NCI-H2196 (cell line): ENCODE results near the gene ANG.
"Not testable (repeated sequence)": the region's sequence is repeated elsewhere in the genome, so short reads cannot be mapped to it uniquely, and the experiment has no call there.

ENCODE experiments used
- DNase-seq: peaks from one replicate; lab custom pipeline; 2025; ENCODE audit not compliant: unreplicated experiment; lab: John Stamatoyannopoulos, UW

ANG gene

GRCh38 chr14:20697273-20698017, 8.9 kb downstream of the ANG start:
- DNase-seq = peak; percentile 50

- no peak for DNase-seq
Observed at GRCh38 chr14:20698018-20698329, 9.4 kb downstream of the ANG start.

GRCh38 chr14:20698934-20699333, 10.4 kb downstream of the ANG start:
- no peak for DNase-seq

GRCh38 chr14:20699931-20700330, 11.4 kb downstream of the ANG start:
- DNase-seq = no peak

GRCh38 chr14:20700965-20701364, 12.4 kb downstream of the ANG start:
- not testable (repeated sequence) for DNase-seq

GRCh38 chr14:20706657-20707355, 18.2 kb downstream of the ANG start:
- DNase-seq = no peak

GRCh38 chr14:20707622-20708021, 19.1 kb downstream of the ANG start:
- no peak for DNase-seq

- DNase-seq = no peak
Observed at GRCh38 chr14:20711261-20711660, 22.7 kb downstream of the ANG start.

GRCh38 chr14:20711685-20712084, 23.1 kb downstream of the ANG start:
- DNase-seq = no peak

GRCh38 chr14:20712904-20713303, 24.3 kb downstream of the ANG start:
- no peak for DNase-seq

- DNase-seq = no peak
Observed at GRCh38 chr14:20714593-20715250, 26.2 kb downstream of the ANG start.

- DNase-seq = no peak
Observed at GRCh38 chr14:20719777-20720176, 31.2 kb downstream of the ANG start.

GRCh38 chr14:20720741-20721140, 32.2 kb downstream of the ANG start:
- DNase-seq = no peak

- no peak for DNase-seq
Observed at GRCh38 chr14:20722016-20722415, 33.5 kb downstream of the ANG start.

- DNase-seq = no peak
Observed at GRCh38 chr14:20723488-20723887, 34.9 kb downstream of the ANG start.

- DNase-seq = not testable (repeated sequence)
Observed at GRCh38 chr14:20726121-20726520, 37.6 kb downstream of the ANG start.

GRCh38 chr14:20726531-20726930, 38.0 kb downstream of the ANG start:
- no peak for DNase-seq

GRCh38 chr14:20730891-20731290, 42.3 kb downstream of the ANG start:
- DNase-seq = no peak

GRCh38 chr14:20732477-20732876, 43.9 kb downstream of the ANG start:
- no peak for DNase-seq

- no peak for DNase-seq
Observed at GRCh38 chr14:20732979-20733635, 44.5 kb downstream of the ANG start.

GRCh38 chr14:20733684-20734429, 45.3 kb downstream of the ANG start:
- no peak for DNase-seq
